Gastrocnemius medialis (tissue), 4 donors: ENCODE results near the gene CHRDL1. TPM values are rescaled to one million over a fixed set of nuclear protein-coding genes. Genes with fewer than 3 reads are reported as not detected.
"Not testable (repeated sequence)": the region's sequence is repeated elsewhere in the genome, so short reads cannot be mapped to it uniquely, and the experiment has no call there.

Experiments used
- ATAC-seq, 2 donors: fragments of 150-250 bp; one replicate each; pipeline ENCODE4 v1.9.1; 2016
- DNase-seq, 2 donors: peaks; one replicate each; pipeline ENCODE4 v3.0.0-alpha.2; 2019
- H3K27ac ChIP-seq, 4 donors: fragments of 200-600 bp; sonication (generic); 1 replicate in 1 of 4; 2 replicates in 3 of 4; pipeline ENCODE4 v1.5.1; 2016 to 2018; ENCODE audit warnings: mild to moderate bottlenecking in 2 of 4, moderate library complexity in 1 of 4
- H3K27me3 ChIP-seq, 3 donors: fragments of 200-600 bp; sonication (generic) in 2 of 3; 1 replicate in 1 of 3; 2 replicates in 2 of 3; pipeline versions ENCODE4 v1.5.1 to v1.6.0; 2016 to 2019; ENCODE audit warnings: mild to moderate bottlenecking in 1 of 3, moderate library complexity in 1 of 3
- H3K36me3 ChIP-seq, 2 donors: fragments of 200-600 bp; sonication (generic) in 1 of 2; one replicate each; pipeline ENCODE4 v1.5.1; 2017 to 2018
- H3K4me1 ChIP-seq, 2 donors: fragments of 200-600 bp; sonication (generic) in 1 of 2; one replicate each; pipeline ENCODE4 v1.5.1; 2016 to 2017; ENCODE audit warnings: mild to moderate bottlenecking in 2 of 2
- H3K4me3 ChIP-seq, 4 donors: fragments of 200-600 bp; sonication (generic) in 3 of 4; 1 replicate in 1 of 4; 2 replicates in 3 of 4; pipeline ENCODE4 v1.5.1; 2016 to 2019; ENCODE audit warnings: mild to moderate bottlenecking in 2 of 4
- H3K9me3 ChIP-seq, 3 donors: fragments of 200-600 bp; sonication (generic) in 2 of 3; 1 replicate in 1 of 3; 2 replicates in 2 of 3; pipeline ENCODE4 v1.5.1; 2016 to 2019
- POLR2A ChIP-seq, 2 donors: fragments of 450-650 bp; IDR thresholded peaks; one replicate each; pipeline ENCODE4 v1.6.1; 2017; ENCODE audit warnings: antibody characterized with exemption in 2 of 2, mild to moderate bottlenecking in 2 of 2, moderate library complexity in 2 of 2
- in situ Hi-C, 4 donors: fragments of 200-750 bp; cut with MboI; loops; one replicate each; pipeline versions ENCODE4 v1.15.0 to v1.8.0; 2017; ENCODE audit warnings: low sequenced_read_pairs in 4 of 4
- intact Hi-C: fragments of 100-400 bp; cut with DNase I; formaldehyde crosslinking; loops from one replicate; pipeline ENCODE4 v1.15.1; 2023; ENCODE audit warnings: low total_unique reads
- total RNA-seq, 4 donors: library from RNA; depleted of rRNA; stranded (reverse); fragments of >200 nt; gene quantifications; one replicate each; pipeline versions ENCODE4 v1.1.0 to v1.2.3, GENCODE V29; 2016
- TF ChIP-seq, protein P1 (sequence below), 5 experiments: fragments of 450-650 bp in 3 of 5; fragments of 200-600 bp in 2 of 5; sonication (generic) in 2 of 5; IDR thresholded peaks in 4 of 5; conservative IDR thresholded peaks in 1 of 5; 1 replicate in 4 of 5; 2 replicates in 1 of 5; pipeline ENCODE4 v1.5.1; 2016 to 2019; ENCODE audit warnings: antibody characterized with exemption in 5 of 5, mild to moderate bottlenecking in 3 of 5, moderate library complexity in 3 of 5

Gene CHRDL1
- total RNA-seq, 4 donors from 2014 or later = 2.7 to 5.5 (median 3.0) TPM

DNA sequence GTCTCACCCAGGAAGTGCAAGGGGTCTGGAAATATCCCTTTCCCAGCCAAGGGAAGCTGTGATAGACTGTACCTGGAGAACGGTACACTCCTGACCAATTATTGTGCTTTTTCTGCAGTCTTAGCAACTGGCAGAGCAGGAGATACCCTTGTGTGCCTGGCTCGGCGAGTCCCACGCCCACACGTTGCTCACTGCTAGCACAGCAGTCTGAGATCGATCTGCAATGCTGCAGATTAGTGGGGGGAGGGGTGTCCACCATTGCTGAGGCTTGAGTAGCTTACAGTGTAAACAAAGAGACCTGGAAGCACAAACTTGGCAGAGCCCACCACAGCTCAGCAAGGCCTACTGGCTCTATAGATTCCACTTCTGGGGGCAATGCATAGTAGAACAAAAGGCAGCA is 138.5 kb downstream of the CHRDL1 start:
- Histone ChIP-seq H3K9me3 (no peaks in the 10 kb centered on the region), H3K4me1 (no peaks in the 10 kb centered on the region), H3K36me3 (no peaks in the 10 kb centered on the region), H3K27ac (no peak overlapping the region), H3K27me3 (no peaks in the 10 kb centered on the region), H3K4me3 (no peak overlapping the region)
- TF ChIP-seq, protein P1, sequence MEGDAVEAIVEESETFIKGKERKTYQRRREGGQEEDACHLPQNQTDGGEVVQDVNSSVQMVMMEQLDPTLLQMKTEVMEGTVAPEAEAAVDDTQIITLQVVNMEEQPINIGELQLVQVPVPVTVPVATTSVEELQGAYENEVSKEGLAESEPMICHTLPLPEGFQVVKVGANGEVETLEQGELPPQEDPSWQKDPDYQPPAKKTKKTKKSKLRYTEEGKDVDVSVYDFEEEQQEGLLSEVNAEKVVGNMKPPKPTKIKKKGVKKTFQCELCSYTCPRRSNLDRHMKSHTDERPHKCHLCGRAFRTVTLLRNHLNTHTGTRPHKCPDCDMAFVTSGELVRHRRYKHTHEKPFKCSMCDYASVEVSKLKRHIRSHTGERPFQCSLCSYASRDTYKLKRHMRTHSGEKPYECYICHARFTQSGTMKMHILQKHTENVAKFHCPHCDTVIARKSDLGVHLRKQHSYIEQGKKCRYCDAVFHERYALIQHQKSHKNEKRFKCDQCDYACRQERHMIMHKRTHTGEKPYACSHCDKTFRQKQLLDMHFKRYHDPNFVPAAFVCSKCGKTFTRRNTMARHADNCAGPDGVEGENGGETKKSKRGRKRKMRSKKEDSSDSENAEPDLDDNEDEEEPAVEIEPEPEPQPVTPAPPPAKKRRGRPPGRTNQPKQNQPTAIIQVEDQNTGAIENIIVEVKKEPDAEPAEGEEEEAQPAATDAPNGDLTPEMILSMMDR (IDR thresholded peaks at IDR 0.05 in 4 of 5, conservative IDR thresholded peaks at IDR 0.05 in 1 of 5) = no peak
- TF ChIP-seq POLR2A (IDR thresholded peaks at IDR 0.05) = no peak
- ATAC-seq = no peak
- no peak for DNase-seq
- in situ Hi-C loops (loop anchor here in 1 of 4 donors (25.0 kb wide), 1 partner anchor 195 kb away; no protein-coding TSS in a partner anchor), intact Hi-C loops (no loop called here)

DNA sequence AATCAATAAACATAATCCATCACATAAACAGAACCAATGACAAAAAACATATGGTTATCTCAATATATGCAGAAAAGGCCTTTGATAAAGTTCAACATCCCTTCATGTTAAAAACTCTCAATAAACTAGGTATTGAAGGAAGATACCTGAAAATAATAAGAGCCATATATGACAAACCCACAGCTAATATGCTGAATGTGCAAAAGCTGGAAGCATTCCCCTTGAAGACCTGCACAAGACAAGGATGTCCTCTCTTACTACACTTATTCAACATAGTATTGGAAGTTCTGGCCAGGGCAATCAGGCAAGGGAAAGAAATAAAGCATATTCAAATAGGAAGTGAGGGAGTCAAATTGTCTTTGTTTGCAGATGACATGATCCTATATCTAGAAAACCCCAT is 141.3 kb downstream of the CHRDL1 start:
- H3K27ac ChIP-seq, H3K9me3 ChIP-seq, H3K36me3 ChIP-seq, H3K27me3 ChIP-seq, DNase-seq, H3K4me3 ChIP-seq, intact Hi-C loops, H3K4me1 ChIP-seq, ATAC-seq: not testable (repeated sequence)
- in situ Hi-C loops = loop anchor here in 1 of 4 donors (25.0 kb wide), 1 partner anchor 192 kb away; no protein-coding TSS in a partner anchor

DNA sequence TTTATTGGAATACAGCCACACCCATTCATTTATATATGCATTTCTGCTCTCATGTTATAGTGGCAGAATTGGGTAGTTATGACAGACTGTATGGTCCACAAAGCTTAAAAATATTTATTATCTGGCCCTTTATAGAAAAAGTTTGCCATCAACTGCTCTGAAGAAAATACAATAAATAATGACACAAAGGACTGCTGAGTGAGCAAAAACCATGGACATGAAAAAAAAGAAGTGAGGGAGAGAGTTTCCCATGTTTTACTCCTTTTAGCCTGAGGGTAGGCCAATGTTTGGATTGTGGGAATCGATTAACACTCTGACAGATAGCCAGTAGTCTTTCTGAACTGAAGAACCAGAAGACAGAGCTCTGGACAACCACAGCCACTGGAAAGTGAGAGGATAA is 149.2 kb downstream of the CHRDL1 start:
- Histone ChIP-seq H3K27ac (no peak overlapping the region), H3K9me3 (no peaks in the 10 kb centered on the region), H3K4me3 (no peak overlapping the region), H3K27me3 (no peaks in the 10 kb centered on the region), H3K4me1 (no peaks in the 10 kb centered on the region), H3K36me3 (no peaks in the 10 kb centered on the region)
- ATAC-seq (no peak), DNase-seq (no peak)
- intact Hi-C loops (no loop called here), in situ Hi-C loops (no loop called here)
- TF ChIP-seq, protein P1 (IDR thresholded peaks at IDR 0.05 in 4 of 5, conservative IDR thresholded peaks at IDR 0.05 in 1 of 5) = no peak
- TF ChIP-seq POLR2A (IDR thresholded peaks at IDR 0.05) = no peak
